HG03108 (cell line): ENCODE data around the gene TMEM72.

ENCODE experiments used
- ATAC-seq: cut with Tn5 transposase; IDR thresholded peaks from one replicate; pipeline ENCODE4 v1.9.1; 2021; ENCODE audit warnings: moderate library complexity; ENCODE audit not compliant: unreplicated experiment

Gene TMEM72

GRCh38 chr10:44916429-44916828 lies 5.3 kb downstream of the TMEM72 start:
- ATAC-seq: no peak

GRCh38 chr10:44917848-44918247 lies 6.7 kb downstream of the TMEM72 start:
- ATAC-seq: no peak

- ATAC-seq: no peak
These were observed 9.1 kb downstream of the TMEM72 start for GRCh38 chr10:44920252-44920651.

GRCh38 chr10:44921061-44921460 lies 9.9 kb downstream of the TMEM72 start:
- ATAC-seq: no peak

- ATAC-seq: no peak
These were observed 10.4 kb downstream of the TMEM72 start for GRCh38 chr10:44921506-44921905.

- ATAC-seq: no peak
These were observed 10.9 kb downstream of the TMEM72 start for GRCh38 chr10:44922021-44922420.

GRCh38 chr10:44922796-44923545 lies 11.8 kb downstream of the TMEM72 start:
- ATAC-seq: no peak

- ATAC-seq: no peak
These were observed 12.5 kb downstream of the TMEM72 start for GRCh38 chr10:44923611-44924010.

- no peak for ATAC-seq
These were observed 13.3 kb downstream of the TMEM72 start for GRCh38 chr10:44924261-44925040.

- ATAC-seq: no peak
These were observed 14.1 kb downstream of the TMEM72 start for GRCh38 chr10:44925224-44925623.

- ATAC-seq: no peak
These were observed 14.9 kb downstream of the TMEM72 start for GRCh38 chr10:44925811-44926750.

GRCh38 chr10:44926751-44927351 lies 15.7 kb downstream of the TMEM72 start:
- no peak for ATAC-seq

- no peak for ATAC-seq
These were observed 16.2 kb downstream of the TMEM72 start for GRCh38 chr10:44927352-44927751.

GRCh38 chr10:44928462-44928861 lies 17.3 kb downstream of the TMEM72 start:
- ATAC-seq: no peak

- no peak for ATAC-seq
These were observed 18.5 kb downstream of the TMEM72 start for GRCh38 chr10:44929356-44930255.

- ATAC-seq: no peak
These were observed 19.9 kb downstream of the TMEM72 start for GRCh38 chr10:44930904-44931620.

GRCh38 chr10:44931621-44932516 lies 20.7 kb downstream of the TMEM72 start:
- ATAC-seq: no peak
